22Rv1 (cell line): ENCODE results near the gene ZBTB9.

Experiments
- H3K27ac ChIP-seq: fragments of 450-650 bp; 2 replicates; pipeline ENCODE4 v1.5.1; 2017
- CTCF ChIP-seq: fragments of 450-650 bp; IDR thresholded peaks from 2 replicates; pipeline ENCODE4 v1.5.1; 2017; ENCODE audit warnings: mild to moderate bottlenecking
- ZFX ChIP-seq: fragments of 450-650 bp; IDR thresholded peaks from 2 replicates; pipeline ENCODE4 v1.6.1; 2017; ENCODE audit warnings: antibody characterized with exemption, borderline replicate concordance

Gene ZBTB9

GRCh38 chr6:33433544-33434191, 20.7 kb upstream of the ZBTB9 start:
- H3K27ac ChIP-seq: no peak overlapping the region
- TF ChIP-seq ZFX (no peak), CTCF (no peak)

GRCh38 chr6:33434961-33435360, 19.4 kb upstream of the ZBTB9 start:
- TF ChIP-seq ZFX (no peak), CTCF (no peak)
- no peak overlapping the region for H3K27ac ChIP-seq

GRCh38 chr6:33437666-33438065, 16.7 kb upstream of the ZBTB9 start:
- no peak overlapping the region for H3K27ac ChIP-seq
- no peak for TF ChIP-seq ZFX
- no peak for TF ChIP-seq CTCF

GRCh38 chr6:33438978-33439594, 15.3 kb upstream of the ZBTB9 start:
- TF ChIP-seq ZFX (no peak), CTCF (no peak)
- no peak overlapping the region for H3K27ac ChIP-seq

GRCh38 chr6:33439956-33440648, 14.3 kb upstream of the ZBTB9 start:
- H3K27ac ChIP-seq: no peak overlapping the region
- TF ChIP-seq ZFX: no peak

GRCh38 chr6:33440649-33441309, 13.6 kb upstream of the ZBTB9 start:
- TF ChIP-seq ZFX (no peak), CTCF (no peak)
- H3K27ac ChIP-seq: no peak overlapping the region

GRCh38 chr6:33441457-33441856, 12.9 kb upstream of the ZBTB9 start:
- TF ChIP-seq ZFX (no peak), CTCF (no peak)
- H3K27ac ChIP-seq: no peak overlapping the region
